GM19043 (cell line): ENCODE data around the gene DHRS1.

ENCODE experiments used
- ATAC-seq: cut with Tn5 transposase; IDR thresholded peaks from one replicate; pipeline ENCODE4 v1.9.1; 2021; ENCODE audit warnings: low read depth; ENCODE audit not compliant: unreplicated experiment

DHRS1 gene

GRCh38 chr14:24299255-24300191 is at the start of gene DHRS1, which contains the start of gene NOP9:
Gene DHRS1, minus strand, starts transcription at chr14:24299780. Its CDS starts 674 bp downstream, at chr14:24299106.
Gene NOP9, plus strand, starts transcription at chr14:24299850. Its CDS starts 105 bp downstream, at chr14:24299955.
- ATAC-seq = peak; percentile 54

DNA sequence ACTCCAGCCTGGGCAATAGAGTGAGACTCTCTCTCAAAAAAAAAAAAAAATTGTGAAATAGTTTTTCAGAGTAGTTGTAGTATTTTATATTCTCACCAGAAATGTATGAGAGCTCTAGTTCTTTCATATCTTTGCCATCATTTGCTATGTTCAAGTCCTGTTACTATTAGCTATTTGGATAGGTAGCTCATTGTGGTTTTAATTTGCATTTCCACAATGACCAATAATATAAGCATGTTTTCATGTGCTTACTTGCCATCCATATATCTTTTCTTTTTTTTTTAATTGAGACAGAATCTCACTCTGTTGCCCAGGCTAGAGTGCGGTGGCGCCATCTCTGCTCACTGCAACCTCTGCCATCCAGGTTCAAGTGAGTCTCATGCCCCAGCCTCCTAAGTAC is 48.6 kb upstream of the DHRS1 start:
- ATAC-seq = no peak

GRCh38 chr14:24347134-24347533 is 47.6 kb upstream of the DHRS1 start:
- no peak for ATAC-seq

DNA sequence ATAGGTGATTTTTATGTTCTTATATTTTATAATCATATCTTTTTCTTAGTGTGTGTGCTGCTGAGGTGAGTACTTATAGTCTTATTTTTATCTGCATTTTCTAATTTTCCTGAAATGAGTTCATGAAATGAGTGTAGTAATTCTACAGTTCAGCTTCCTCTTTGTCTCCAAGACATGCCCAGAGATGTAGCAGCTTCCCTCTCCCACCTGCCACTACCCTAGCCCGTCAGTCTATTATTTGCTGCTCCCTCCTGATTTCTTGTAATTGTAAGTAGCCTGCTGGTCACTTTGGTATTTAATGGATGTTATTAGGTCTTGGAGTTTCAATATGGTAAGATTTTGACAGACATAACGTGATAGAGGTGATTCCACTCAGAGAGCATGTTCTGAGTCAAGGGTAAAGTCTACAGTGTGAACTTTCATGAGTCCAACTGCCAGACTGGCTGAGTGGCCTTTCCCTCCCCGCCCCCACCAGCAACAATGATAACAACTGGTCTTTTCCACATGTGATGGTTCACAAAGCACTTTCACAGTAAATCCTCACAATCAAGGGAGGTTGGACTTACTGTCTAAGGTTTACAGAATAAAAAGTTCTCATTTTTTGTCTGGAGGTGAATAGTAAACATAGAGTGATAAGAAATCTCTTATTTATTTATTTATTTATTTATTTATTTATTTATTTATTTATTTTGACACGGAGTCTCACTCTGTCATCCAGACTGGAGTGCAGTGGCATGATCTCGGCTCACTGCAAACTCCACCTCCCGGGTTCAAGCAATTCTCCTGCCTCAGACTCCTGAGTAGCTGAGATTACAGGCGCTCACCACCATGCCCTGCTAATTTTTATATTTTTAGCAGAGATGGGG is 44.4 kb upstream of the DHRS1 start:
- ATAC-seq = no peak

- ATAC-seq = no peak
Observed at GRCh38 chr14:24342889-24343288, 43.3 kb upstream of the DHRS1 start.

DNA sequence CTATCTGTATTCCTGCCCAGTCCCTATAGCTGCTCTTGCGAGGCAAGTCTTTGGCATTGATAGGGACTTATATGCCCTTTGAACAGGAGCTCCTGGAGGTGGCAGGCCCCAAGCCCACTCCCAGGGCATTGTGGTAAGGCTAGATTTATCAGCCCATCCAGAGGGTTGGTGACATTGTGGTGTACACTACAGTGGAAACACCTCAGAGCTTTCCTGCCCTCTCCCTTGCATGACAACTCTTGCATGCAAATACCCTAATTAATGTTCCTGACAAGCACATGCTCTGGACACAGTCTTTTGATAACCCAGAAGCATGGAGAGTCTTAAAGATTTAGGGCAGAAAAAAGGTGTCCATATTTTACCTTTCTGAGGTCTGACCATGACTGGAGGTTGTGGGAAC is 41.0 kb upstream of the DHRS1 start:
- no peak for ATAC-seq

- ATAC-seq = peak; percentile 85
Observed at GRCh38 chr14:24339284-24340151, 39.9 kb upstream of the DHRS1 start, which contains the start of gene RIPK3. Gene RIPK3, minus strand, starts transcription at chr14:24339991. Its CDS starts 165 bp downstream, at chr14:24339826.

- no peak for ATAC-seq
Observed at GRCh38 chr14:24338843-24339242, 39.3 kb upstream of the DHRS1 start.

GRCh38 chr14:24337824-24338175 is 38.2 kb upstream of the DHRS1 start:
- ATAC-seq = no peak

DNA sequence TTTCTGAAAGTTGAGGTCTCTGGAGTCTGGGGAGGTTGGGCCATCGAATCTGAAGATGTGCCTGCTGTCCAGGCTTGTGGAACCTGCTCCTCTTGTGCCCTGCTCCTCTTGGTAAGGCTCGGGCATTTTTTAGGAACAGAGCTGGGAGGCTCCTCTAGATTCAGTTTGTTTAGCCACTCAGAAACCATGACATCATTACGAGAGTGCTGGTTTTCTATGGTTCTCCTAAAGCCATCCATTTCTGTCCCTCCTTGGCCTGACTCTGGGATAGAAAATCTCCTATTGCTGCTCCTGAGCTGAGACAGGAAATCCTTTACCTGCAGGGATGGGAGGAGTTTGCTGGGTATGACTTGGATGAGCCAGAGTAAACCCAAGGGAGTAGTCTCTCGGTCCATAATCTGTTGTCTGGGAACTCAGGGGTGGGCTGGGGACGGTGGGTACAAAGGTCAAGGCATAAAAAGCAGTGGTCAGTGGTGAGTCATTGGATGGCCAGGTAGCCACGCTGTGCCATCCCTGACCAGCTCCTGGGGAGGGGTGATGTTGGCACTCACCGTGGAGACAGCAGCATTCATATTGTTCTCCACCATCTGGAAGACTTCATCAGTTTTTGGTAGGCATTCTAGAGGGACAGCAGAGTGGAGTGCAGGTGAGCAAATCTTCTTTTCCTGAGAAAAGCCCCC is 37.7 kb upstream of the DHRS1 start:
- no peak for ATAC-seq

GRCh38 chr14:24335461-24336171 is 36.0 kb upstream of the DHRS1 start:
- ATAC-seq = no peak

DNA sequence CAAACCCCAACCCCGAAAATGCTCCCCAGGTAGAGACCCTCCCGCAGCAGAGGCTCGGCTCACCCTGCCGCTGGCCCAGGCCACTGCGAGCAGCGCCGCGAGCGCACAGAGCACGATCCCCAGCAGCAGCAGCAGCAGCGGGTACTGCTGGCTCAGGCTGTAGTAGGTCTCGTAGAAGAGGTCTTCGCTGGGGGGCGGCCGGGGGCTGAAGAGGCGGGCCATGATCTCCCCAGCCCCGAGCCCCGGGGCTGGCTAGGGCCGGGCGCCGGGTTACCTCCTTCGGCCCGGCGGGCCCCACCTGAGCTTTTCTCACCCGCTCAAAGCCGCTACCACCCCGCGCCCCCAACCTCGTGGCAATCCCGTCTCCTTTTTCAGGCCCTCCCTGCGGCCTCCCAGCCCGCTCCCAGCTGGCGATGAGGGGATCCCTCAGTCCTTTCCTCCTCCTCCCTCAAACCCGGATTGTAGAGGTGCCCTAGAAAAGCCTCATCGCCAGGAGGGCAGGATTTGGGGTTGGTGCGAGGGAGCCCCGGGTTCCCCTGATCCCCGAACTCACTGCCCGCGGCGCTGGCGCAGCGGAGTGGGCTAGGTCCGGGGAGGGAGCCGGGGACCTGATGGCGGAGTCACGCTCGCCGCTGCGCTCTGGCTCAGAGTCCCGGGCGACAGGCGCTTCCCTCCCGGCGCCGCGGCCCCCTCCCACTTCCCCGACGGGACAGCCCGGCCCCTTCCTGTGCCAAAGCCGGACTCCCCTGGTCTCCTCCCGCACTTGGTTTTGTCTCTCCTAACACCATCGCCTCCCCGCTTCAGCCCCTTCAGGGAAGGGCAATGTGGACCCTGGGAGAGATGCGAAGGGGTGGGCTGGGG is 35.1 kb upstream of the DHRS1 start, which contains the start of gene ADCY4:
TSS of gene ADCY4 (minus strand) at position 641 of the 861 bp plus-strand sequence. CDS start at position 222, 419 bp downstream.
- no peak for ATAC-seq

DNA sequence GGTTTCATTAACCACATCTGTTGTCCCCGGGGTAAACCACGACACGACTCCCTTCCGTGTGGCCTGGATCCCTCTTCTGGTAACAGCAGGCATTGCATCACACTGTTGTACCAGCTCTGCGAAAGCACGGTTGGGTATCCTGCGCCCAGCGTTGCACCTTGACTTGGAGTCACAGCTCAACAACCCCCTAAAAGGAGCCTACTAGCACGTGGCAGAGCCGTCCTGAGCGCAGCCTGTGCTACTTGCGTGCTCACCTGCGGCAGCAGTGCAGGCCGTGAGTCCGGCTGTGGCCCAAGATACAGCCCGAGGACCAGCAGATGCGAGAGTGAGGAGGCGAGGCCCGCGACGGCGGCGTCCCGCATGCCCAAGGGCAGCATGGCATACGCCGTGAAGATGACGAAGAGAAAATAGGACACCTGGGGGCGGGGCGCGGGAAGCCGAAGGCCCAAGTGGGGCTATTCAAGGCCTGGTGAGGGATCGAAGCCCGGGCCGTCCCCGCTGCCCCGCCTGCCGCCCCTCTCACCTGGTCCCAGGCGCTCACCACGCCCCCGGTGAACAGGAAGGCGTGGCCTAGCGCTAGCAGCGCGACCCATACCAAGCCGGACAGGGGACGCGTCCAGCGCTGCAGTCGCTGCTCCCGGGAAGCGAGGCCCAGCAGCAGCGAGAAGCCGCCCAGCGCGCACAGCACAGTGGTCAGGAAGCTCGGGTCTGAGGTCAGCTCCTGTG is 32.9 kb upstream of the DHRS1 start:
- ATAC-seq = peak; percentile 67

- no peak for ATAC-seq
Observed at GRCh38 chr14:24331731-24332267, 32.2 kb upstream of the DHRS1 start.

DNA sequence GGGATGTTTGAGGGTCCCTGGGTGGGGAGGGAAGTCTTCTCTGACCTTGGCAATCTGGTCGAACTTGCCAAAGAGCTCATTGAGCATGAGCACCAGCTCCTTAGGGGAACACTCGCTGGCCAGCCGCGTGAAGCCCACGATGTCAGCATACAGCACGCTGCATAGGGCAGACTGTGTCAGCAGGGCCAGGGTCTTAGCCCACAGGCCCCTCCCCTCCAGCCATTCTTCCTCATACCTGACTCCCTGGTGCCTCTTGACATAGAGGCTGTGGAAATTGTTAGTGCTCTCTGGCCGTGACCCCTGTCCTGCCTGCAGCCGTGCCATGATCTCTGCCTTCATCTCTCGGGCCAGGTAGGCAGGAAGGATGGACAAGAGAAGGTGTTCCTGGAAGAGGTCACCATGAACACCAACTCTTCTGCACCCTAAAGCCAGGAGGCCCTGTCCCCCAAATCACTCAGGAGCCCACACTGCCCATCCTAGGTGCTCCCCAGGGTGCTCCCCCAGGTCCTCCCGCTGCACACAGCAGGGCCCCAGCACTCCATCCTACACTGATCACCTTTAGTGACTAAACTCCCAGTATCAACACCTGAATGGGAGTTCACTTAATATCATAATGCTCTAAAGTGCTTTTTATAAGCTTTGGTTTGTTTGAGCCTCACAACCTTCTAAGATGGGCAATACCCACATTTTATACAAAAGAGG is 31.5 kb upstream of the DHRS1 start:
- ATAC-seq = no peak

DNA sequence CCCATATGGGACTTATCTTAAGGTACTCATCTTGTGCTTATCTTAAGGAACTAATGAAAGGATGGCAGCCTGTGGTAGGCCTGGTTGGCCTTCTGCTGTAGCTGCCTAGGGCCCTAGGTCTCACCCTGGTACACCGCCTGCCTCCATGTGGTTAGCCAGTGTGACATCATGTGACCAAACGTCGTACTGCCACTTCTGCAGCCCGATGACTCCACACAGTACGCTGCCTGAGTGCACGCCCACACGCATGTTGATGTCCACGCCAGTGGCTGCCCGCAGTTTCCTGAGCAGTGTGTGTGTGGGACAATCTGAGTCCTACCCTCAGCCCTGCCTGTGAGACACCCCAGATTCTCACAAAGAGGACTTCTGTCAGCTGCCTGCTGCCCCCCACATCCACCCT is 30.2 kb upstream of the DHRS1 start:
- no peak for ATAC-seq
